Measurements from ENCODE around the gene CT45A8.
"Not testable (repeated sequence)": the region's sequence is repeated elsewhere in the genome, so short reads cannot be mapped to it uniquely, and the experiment has no call there.

CT45A8 gene

GRCh38 chrX:135854438-135854837 is at the start of gene CT45A8:
Gene CT45A8 (minus strand): TSS chrX:135854538. CDS start chrX:135850783, 3,755 bp downstream.
- DNase-seq (ENCODE audit: low read depth, low spot score) = not testable (repeated sequence)

- no peak for DNase-seq (ENCODE audit: low read depth, low spot score)
Measured at GRCh38 chrX:135893294-135893817, 39.0 kb upstream of the CT45A8 start, which contains the start of the genes CT45A10 and SAGE1. Gene CT45A10 (minus strand): TSS chrX:135893444. CDS start chrX:135885344, 8,100 bp downstream. Gene SAGE1 (plus strand): TSS chrX:135893716. CDS start chrX:135896243, 2,527 bp downstream.

GRCh38 chrX:135892781-135893180 is 38.4 kb upstream of the CT45A8 start:
- no peak for DNase-seq (ENCODE audit: low read depth, low spot score)

- no peak for DNase-seq (ENCODE audit: low read depth, low spot score)
Measured at GRCh38 chrX:135890087-135890585, 35.8 kb upstream of the CT45A8 start.

GRCh38 chrX:135888976-135889375 is 34.6 kb upstream of the CT45A8 start:
- DNase-seq (ENCODE audit: low read depth, low spot score) = not testable (repeated sequence)

GRCh38 chrX:135888230-135888629 is 33.9 kb upstream of the CT45A8 start:
- not testable (repeated sequence) for DNase-seq (ENCODE audit: low read depth, low spot score)

- not testable (repeated sequence) for DNase-seq (ENCODE audit: low read depth, low spot score)
Measured at GRCh38 chrX:135882741-135883140, 28.4 kb upstream of the CT45A8 start.

GRCh38 chrX:135871712-135872111 is 17.4 kb upstream of the CT45A8 start, which contains the start of gene CT45A9:
Gene CT45A9 (minus strand): TSS chrX:135871812. CDS start chrX:135868061, 3,751 bp downstream.
- DNase-seq (ENCODE audit: low read depth, low spot score) = not testable (repeated sequence)

- not testable (repeated sequence) for DNase-seq (ENCODE audit: low read depth, low spot score)
Measured at GRCh38 chrX:135837180-135837579, 17.2 kb downstream of the CT45A8 start, which contains the start of gene CT45A7. Gene CT45A7 (minus strand): TSS chrX:135837280. CDS start chrX:135833533, 3,747 bp downstream.

- DNase-seq (ENCODE audit: low read depth, low spot score) = not testable (repeated sequence)
Measured at GRCh38 chrX:135819912-135820311, 34.4 kb downstream of the CT45A8 start, which contains the start of gene CT45A2. Gene CT45A2 (minus strand): TSS chrX:135820012. CDS start chrX:135816265, 3,747 bp downstream.

GRCh38 chrX:135802687-135803086 is 51.7 kb downstream of the CT45A8 start, which contains the start of gene CT45A6:
Gene CT45A6 (minus strand): TSS chrX:135802787. CDS start chrX:135798993, 3,794 bp downstream.
- DNase-seq (ENCODE audit: low read depth, low spot score) = not testable (repeated sequence)

Data from iPS DF 19.7 (cell line).